ENCODE measurements around the gene ESYT1. TPM values are rescaled to one million over a fixed set of nuclear protein-coding genes. Genes with fewer than 3 reads are reported as not detected.

Gene ESYT1
- total and polyA plus RNA-seq, 4 donors = 41.0 to 93.5 (median 58.8) TPM

- no peaks in the 10 kb centered on the region for H3K4me1 ChIP-seq (ENCODE audit: control insufficient read depth in 4 of 4, insufficient read depth in 4 of 4, low read length in 3 of 4)
- no peak for DNase-seq (ENCODE audit: low spot score)
- 93% methylated on average over 3 of the region's 3 CpGs for WGBS
- H3K9ac ChIP-seq (ENCODE audit: low read depth in 1 of 2, low read length in 2 of 2) = no peak overlapping the region
- peaks cover 15 to 73% (median 52%) of the 10 kb centered on the region in 4 donors for H3K36me3 ChIP-seq (ENCODE audit: control insufficient read depth in 4 of 4, insufficient read depth in 3 of 4, low read depth in 1 of 4, low read length in 3 of 4)
- H3K27me3 ChIP-seq (ENCODE audit: control insufficient read depth in 4 of 4, insufficient read depth in 4 of 4, low read length in 3 of 4) = no peaks in the 10 kb centered on the region
- no peaks in the 10 kb centered on the region for H3K9me3 ChIP-seq (ENCODE audit: control insufficient read depth in 4 of 4, low read length in 3 of 4)
- no peak overlapping the region for H3K4me3 ChIP-seq (ENCODE audit: low read depth in 1 of 3, low read length in 3 of 3)
- no peak for TF ChIP-seq ZBTB33 (IDR thresholded peaks at IDR 0.05)
- no peak for TF ChIP-seq CTCF (IDR thresholded peaks at IDR 0.05; ENCODE audit: low read depth, low read length, missing input control)
- no peak for TF ChIP-seq HNF4A (conservative IDR thresholded peaks at IDR 0.05)
- no peak for TF ChIP-seq JUND (IDR thresholded peaks at IDR 0.05)
- TF ChIP-seq HNF4G (IDR thresholded peaks at IDR 0.05) = no peak
- TF ChIP-seq RAD21 (IDR thresholded peaks at IDR 0.05) = no peak
- TF ChIP-seq REST (IDR thresholded peaks at IDR 0.05) = no peak
- TF ChIP-seq RXRA (IDR thresholded peaks at IDR 0.05) = no peak
- no peak for TF ChIP-seq MAX (IDR thresholded peaks at IDR 0.05)
- TF ChIP-seq ATF3 (IDR thresholded peaks at IDR 0.05) = no peak
- no peak for TF ChIP-seq SP1 (IDR thresholded peaks at IDR 0.05)
- no peak for TF ChIP-seq TAF1 (conservative IDR thresholded peaks at IDR 0.05)
- TF ChIP-seq NR2F2 (IDR thresholded peaks at IDR 0.05) = no peak
- no peak for TF ChIP-seq YY1 (IDR thresholded peaks at IDR 0.05)
- TF ChIP-seq GABPA (IDR thresholded peaks at IDR 0.05 in 1 of 2, conservative IDR thresholded peaks at IDR 0.05 in 1 of 2) = no peak
- no peak overlapping the region for H3K27ac ChIP-seq (ENCODE audit: low read depth in 1 of 2, low read length in 2 of 2)
Measured at GRCh38 chr12:56178347-56178746, 50.3 kb downstream of the ESYT1 start.

- peaks cover 8 to 29% (median 25%) of the 10 kb centered on the region in 4 donors for H3K36me3 ChIP-seq (ENCODE audit: control insufficient read depth in 4 of 4, insufficient read depth in 3 of 4, low read depth in 1 of 4, low read length in 3 of 4)
- TF ChIP-seq MAX (IDR thresholded peaks at IDR 0.05) = no peak
- TF ChIP-seq TAF1 (conservative IDR thresholded peaks at IDR 0.05) = no peak
- TF ChIP-seq RAD21 (IDR thresholded peaks at IDR 0.05) = no peak
- no peak for TF ChIP-seq FOXA1 (IDR thresholded peaks at IDR 0.05)
- no peak for TF ChIP-seq EGR1 (IDR thresholded peaks at IDR 0.05; ENCODE audit: low read depth in 2 of 2)
- no peak for TF ChIP-seq GABPA (IDR thresholded peaks at IDR 0.05 in 1 of 2, conservative IDR thresholded peaks at IDR 0.05 in 1 of 2)
- no peak for TF ChIP-seq FOXA2 (IDR thresholded peaks at IDR 0.05)
- no peak for TF ChIP-seq ATF3 (IDR thresholded peaks at IDR 0.05)
- TF ChIP-seq RXRA (IDR thresholded peaks at IDR 0.05) = no peak
- no peak for TF ChIP-seq HNF4G (IDR thresholded peaks at IDR 0.05)
- DNase-seq (ENCODE audit: low spot score) = no peak
- no peak overlapping the region for H3K9ac ChIP-seq (ENCODE audit: low read depth in 1 of 2, low read length in 2 of 2)
- no peak overlapping the region for H3K27ac ChIP-seq (ENCODE audit: low read depth in 1 of 2, low read length in 2 of 2)
- no peak overlapping the region for H3K4me3 ChIP-seq (ENCODE audit: low read depth in 1 of 3, low read length in 3 of 3)
- peaks cover 0 to 24% (median 18%) of the 10 kb centered on the region in 4 donors for H3K4me1 ChIP-seq (ENCODE audit: control insufficient read depth in 4 of 4, insufficient read depth in 4 of 4, low read length in 3 of 4)
- WGBS = 62% methylated on average over 2 of the region's 2 CpGs
- H3K9me3 ChIP-seq (ENCODE audit: control insufficient read depth in 4 of 4, low read length in 3 of 4) = no peaks in the 10 kb centered on the region
- no peaks in the 10 kb centered on the region for H3K27me3 ChIP-seq (ENCODE audit: control insufficient read depth in 4 of 4, insufficient read depth in 4 of 4, low read length in 3 of 4)
Measured at GRCh38 chr12:56186957-56187356, 58.9 kb downstream of the ESYT1 start.

Measured in liver (tissue), 9 donors.